Nephron progenitor cell (in vitro differentiated cells): ENCODE results near the gene CHD5.

Experiments
- DNase-seq: peaks from one replicate; pipeline ENCODE4 v3.0.0; 2021
- H3K27ac Mint-ChIP-seq: 2 replicates; pipeline ENCODE4 v1.8.0; 2021; ENCODE audit warnings: mild to moderate bottlenecking, moderate library complexity, mixed read lengths
- H3K27me3 Mint-ChIP-seq: 2 replicates; pipeline ENCODE4 v1.8.0; 2021; ENCODE audit warnings: mild to moderate bottlenecking, low read depth, mixed read lengths; ENCODE audit not compliant: poor library complexity
- H3K36me3 Mint-ChIP-seq: 2 replicates; pipeline ENCODE4 v1.8.0; 2021; ENCODE audit warnings: low read depth, mixed read lengths
- H3K4me1 Mint-ChIP-seq: 2 replicates; pipeline ENCODE4 v1.8.0; 2021; ENCODE audit warnings: mixed read lengths
- H3K4me3 Mint-ChIP-seq: 2 replicates; pipeline ENCODE4 v1.8.0; 2021; ENCODE audit warnings: mild to moderate bottlenecking, moderate library complexity, mixed read lengths
- H3K9me3 Mint-ChIP-seq: 2 replicates; pipeline ENCODE4 v1.8.0; 2021; ENCODE audit warnings: mild to moderate bottlenecking, moderate library complexity, mixed read lengths
- TF ChIP-seq, protein P1 (sequence below): fragments of 200-600 bp; sonication (generic); IDR thresholded peaks from 2 replicates; pipeline ENCODE4 v1.5.0; 2021; ENCODE audit warnings: antibody characterized with exemption

Gene CHD5

DNA sequence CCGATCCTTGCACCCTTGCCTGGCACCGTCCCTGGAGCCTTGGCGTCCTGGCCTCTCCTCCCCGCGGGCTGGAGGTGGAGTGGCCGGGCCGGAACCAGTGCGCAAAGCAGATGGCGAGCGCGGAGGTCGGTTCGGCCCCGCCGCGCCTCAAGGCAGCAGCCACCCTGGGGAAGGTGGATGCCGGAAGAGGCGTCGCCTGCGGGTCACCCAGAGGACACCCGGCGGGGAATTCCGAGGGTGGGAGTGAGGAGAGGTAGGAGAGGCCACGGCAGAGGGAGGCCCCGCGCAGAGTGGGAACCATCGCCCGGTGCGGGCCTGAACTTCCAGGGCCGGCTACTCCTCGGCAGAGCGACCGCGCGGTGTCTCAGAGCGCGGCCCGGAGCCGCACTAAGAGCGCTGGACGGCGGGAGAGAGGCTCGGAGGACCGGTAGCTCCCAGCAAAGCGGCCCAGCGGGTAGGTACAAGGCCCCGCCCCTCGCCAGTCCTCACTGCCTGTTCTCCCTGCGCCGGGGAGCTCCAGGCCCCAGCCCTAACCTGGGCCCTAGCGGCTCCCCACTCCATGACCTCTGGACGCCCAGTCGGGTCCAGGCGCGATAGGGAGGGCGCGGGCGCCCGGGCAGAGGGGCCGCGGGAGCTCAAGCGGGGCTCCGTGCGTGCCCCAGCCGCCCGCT lies 25.9 kb upstream of the CHD5 start, which contains the start of gene RNF207:
RNF207 (plus strand) TSS at position 271 of the 671 bp plus-strand sequence. CDS start 417 bp downstream, outside the sequence.
- H3K27me3 Mint-ChIP-seq: peaks cover 46% of the 10 kb centered on the region
- no peaks in the 10 kb centered on the region for H3K9me3 Mint-ChIP-seq
- peak within 1 kb of the TSS; percentile 60 for H3K4me3 Mint-ChIP-seq
- peaks cover 15% of the 10 kb centered on the region for H3K4me1 Mint-ChIP-seq
- no peaks in the 10 kb centered on the region for H3K36me3 Mint-ChIP-seq
- TF ChIP-seq, protein P1, sequence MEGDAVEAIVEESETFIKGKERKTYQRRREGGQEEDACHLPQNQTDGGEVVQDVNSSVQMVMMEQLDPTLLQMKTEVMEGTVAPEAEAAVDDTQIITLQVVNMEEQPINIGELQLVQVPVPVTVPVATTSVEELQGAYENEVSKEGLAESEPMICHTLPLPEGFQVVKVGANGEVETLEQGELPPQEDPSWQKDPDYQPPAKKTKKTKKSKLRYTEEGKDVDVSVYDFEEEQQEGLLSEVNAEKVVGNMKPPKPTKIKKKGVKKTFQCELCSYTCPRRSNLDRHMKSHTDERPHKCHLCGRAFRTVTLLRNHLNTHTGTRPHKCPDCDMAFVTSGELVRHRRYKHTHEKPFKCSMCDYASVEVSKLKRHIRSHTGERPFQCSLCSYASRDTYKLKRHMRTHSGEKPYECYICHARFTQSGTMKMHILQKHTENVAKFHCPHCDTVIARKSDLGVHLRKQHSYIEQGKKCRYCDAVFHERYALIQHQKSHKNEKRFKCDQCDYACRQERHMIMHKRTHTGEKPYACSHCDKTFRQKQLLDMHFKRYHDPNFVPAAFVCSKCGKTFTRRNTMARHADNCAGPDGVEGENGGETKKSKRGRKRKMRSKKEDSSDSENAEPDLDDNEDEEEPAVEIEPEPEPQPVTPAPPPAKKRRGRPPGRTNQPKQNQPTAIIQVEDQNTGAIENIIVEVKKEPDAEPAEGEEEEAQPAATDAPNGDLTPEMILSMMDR: no peak
- peak; percentile 73 for DNase-seq
- H3K27ac Mint-ChIP-seq: no peak within 1 kb of the TSS

DNA sequence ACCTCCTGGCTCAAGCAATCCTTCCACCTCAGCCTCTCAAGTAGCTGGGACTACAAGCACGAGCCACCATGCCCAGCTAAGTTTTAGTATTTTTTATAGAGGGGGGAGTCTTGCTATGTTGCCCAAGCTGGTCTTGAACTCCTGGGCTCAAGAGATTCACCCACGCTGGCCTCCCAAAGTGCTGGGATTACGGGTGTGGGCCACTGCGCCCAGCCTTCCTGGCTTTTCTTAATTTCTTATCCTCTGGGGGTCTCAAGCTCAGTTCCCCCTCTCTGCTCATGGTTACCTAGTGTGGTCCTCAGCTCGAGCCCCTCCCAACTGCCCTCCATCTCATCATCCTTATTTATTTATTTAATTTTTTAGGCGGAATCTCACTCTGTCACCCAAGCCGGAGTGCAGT lies 22.1 kb upstream of the CHD5 start:
- no peaks in the 10 kb centered on the region for H3K9me3 Mint-ChIP-seq
- DNase-seq: no peak
- TF ChIP-seq, protein P1: no peak
- H3K36me3 Mint-ChIP-seq: peaks cover 12% of the 10 kb centered on the region
- H3K4me3 Mint-ChIP-seq: peak overlapping the region; percentile 19
- H3K4me1 Mint-ChIP-seq: peaks cover 42% of the 10 kb centered on the region
- no peak overlapping the region for H3K27ac Mint-ChIP-seq
- peaks cover 26% of the 10 kb centered on the region for H3K27me3 Mint-ChIP-seq

DNA sequence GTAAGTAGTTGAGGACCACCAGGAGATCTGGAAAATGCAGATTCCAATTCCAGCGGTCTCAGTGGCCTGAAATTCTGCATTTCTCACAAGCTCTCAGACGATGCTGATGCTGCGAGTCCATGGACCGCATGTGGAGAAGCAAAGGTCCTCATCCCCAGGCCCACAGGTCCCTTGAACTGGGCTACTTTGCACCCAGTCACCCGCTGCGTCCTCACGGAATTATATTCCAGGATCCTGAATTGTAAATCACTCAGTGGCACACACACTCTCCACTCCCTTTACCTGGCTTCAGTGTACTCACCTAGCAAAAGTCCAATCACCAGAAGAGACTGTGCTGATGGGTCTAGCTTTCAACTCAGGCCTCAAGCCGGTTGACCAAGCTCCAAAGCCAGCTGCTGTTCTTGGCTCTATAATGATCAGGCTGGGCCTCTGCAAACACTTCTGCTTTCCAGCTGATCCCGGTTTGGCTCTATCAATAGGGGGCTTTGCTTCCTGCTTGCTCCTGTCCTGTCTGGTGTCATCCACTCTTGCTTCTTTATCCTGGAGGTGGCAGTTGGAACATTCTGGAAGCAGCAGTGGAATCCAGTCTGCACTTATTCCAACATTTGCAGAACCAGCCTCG lies 20.2 kb upstream of the CHD5 start:
- Mint-ChIP-seq H3K4me3 (peak overlapping the region; percentile 93), H3K36me3 (peaks cover 27% of the 10 kb centered on the region), H3K4me1 (peaks cover 48% of the 10 kb centered on the region), H3K9me3 (no peaks in the 10 kb centered on the region), H3K27me3 (peaks cover 13% of the 10 kb centered on the region), H3K27ac (peak overlapping the region; percentile 97)
- TF ChIP-seq, protein P1: no peak
- no peak for DNase-seq

DNA sequence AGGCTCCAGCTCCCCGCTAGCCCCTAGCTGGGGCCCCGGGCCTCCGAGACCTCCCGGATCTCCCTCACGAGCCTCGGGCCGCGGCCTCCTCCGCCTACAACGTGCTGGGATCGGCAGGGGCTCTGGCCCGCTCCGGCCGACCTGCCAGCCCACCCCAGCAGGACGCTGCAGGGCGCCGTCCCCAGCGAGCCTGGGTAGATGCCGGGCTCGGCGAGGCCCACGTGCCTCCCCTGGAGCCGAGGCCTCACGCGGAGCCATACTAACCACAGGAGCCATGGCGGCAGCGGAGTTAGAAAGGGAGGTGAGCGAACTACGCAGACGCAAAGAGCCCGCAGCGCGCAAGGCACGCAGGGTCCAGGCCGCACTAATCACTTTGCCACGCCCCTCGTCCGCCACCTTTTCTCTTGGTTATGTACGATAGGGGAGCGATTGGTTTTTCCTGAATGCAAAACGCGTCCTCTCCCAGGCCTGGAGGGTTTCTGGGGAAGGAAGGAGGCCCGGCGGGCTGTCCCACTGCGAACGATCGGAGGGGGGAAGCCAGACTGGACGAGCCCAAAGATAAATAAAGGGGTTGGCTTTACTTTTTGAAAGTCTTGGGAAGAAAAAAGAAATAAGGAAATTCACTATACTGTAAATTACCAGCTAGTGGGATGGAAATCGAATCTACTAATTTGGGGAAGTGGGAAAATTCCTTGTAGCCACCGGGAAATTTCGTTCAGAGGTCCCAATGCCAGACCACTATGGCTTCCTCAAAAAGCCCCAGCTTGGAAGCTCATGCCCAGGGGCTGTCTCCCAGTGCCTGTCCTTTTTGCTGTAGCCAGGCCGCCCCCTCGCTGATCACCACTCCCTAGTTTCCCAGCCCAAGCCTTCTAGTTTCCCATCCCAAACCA lies 19.4 kb upstream of the CHD5 start, which contains the start of gene RPL22:
RPL22 (minus strand) TSS at position 298 of the 890 bp plus-strand sequence; CDS start at position 276, 22 bp downstream.
- H3K9me3 Mint-ChIP-seq: no peaks in the 10 kb centered on the region
- peak within 1 kb of the TSS; percentile 93 for H3K4me3 Mint-ChIP-seq
- H3K27me3 Mint-ChIP-seq: peaks cover 7% of the 10 kb centered on the region
- TF ChIP-seq, protein P1: no peak
- peak within 1 kb of the TSS; percentile 97 for H3K27ac Mint-ChIP-seq
- peak; percentile 96 for DNase-seq
- H3K36me3 Mint-ChIP-seq: peaks cover 30% of the 10 kb centered on the region
- peaks cover 48% of the 10 kb centered on the region for H3K4me1 Mint-ChIP-seq

DNA sequence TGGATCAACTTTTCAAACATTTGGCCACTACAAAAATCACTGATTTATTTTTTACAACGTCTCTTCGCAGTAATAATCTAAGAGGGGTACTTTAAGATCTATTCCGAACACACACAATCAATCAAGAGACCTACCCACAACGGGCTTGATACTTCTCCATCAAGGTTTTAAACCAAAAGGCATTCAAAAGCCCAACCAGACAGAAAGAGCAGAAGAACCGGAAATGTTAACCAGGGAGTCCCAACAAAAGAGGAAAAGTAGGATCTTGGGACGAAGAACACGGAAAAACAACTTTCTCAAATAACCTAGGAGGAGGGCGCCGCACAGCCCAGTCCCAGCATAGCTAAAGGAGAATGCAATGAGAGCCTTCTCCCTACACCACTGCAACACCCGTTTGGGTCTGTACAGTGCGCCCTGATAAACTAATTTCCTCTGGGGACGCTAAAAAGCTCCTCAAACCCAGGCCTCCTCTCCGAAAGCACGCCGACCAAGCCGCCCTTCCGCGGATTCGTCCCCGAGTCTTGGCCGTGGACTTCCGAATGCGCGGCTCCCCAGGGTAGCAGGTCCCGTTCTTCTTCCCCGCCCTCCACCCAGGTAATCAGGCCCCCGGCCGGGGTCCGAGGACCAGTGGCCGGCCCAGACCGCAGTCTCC lies 18.7 kb upstream of the CHD5 start:
- peaks cover 3% of the 10 kb centered on the region for H3K27me3 Mint-ChIP-seq
- no peak for DNase-seq
- peaks cover 36% of the 10 kb centered on the region for H3K36me3 Mint-ChIP-seq
- peak overlapping the region; percentile 25 for H3K27ac Mint-ChIP-seq
- TF ChIP-seq, protein P1: no peak
- no peaks in the 10 kb centered on the region for H3K9me3 Mint-ChIP-seq
- peaks cover 48% of the 10 kb centered on the region for H3K4me1 Mint-ChIP-seq
- H3K4me3 Mint-ChIP-seq: peak overlapping the region; percentile 93
